Psoas muscle (tissue), 8 donors: Measurements from ENCODE around the gene ABLIM2. TPM values are rescaled to one million over a fixed set of nuclear protein-coding genes. Genes with fewer than 3 reads are reported as not detected.
A peak's percentile ranks its signal among the peaks of the same experiment; 100 is the strongest.

ENCODE experiments used
- ATAC-seq, 4 donors: fragments of 200-7000 bp; cut with Tn5 transposase; one replicate each; pipeline ENCODE4 v1.9.1; 2020; ENCODE audit warnings: moderate library complexity in 3 of 4, mild to moderate bottlenecking in 2 of 4
- DNase-seq, 2 donors: peaks; one replicate each; pipeline ENCODE4 v3.0.0-alpha.2; 2020
- H3K27ac ChIP-seq: fragments of 200-600 bp; one replicate; pipeline ENCODE4 v1.8.0; 2022
- H3K27me3 ChIP-seq, 3 donors: fragments of 200-600 bp in 1 of 3; one replicate each; pipeline versions ENCODE4 v1.6.1 to v1.8.0; 2013 to 2022; ENCODE audit warnings: low read length in 2 of 3, mild to moderate bottlenecking in 2 of 3, moderate library complexity in 1 of 3; ENCODE audit not compliant: insufficient read depth in 3 of 3
- H3K36me3 ChIP-seq, 2 donors: fragments of 200-600 bp in 1 of 2; one replicate each; pipeline versions ENCODE4 v1.6.1 to v1.8.0; 2013 to 2022; ENCODE audit warnings: low read depth in 1 of 2, mild to moderate bottlenecking in 1 of 2, moderate library complexity in 1 of 2; ENCODE audit not compliant: insufficient read depth in 1 of 2
- H3K4me1 ChIP-seq: fragments of 200-600 bp; one replicate; pipeline ENCODE4 v1.8.0; 2022
- H3K4me3 ChIP-seq: fragments of 200-600 bp; one replicate; pipeline ENCODE4 v1.8.0; 2022; ENCODE audit warnings: mild to moderate bottlenecking
- H3K9me3 ChIP-seq: fragments of 200-600 bp; one replicate; pipeline ENCODE4 v1.8.0; 2022
- WGBS, 3 donors: extraction: QIAGEN DNeasy Blood & Tissue Kit; methylation state at CpG; one replicate each; pipeline versions ENCODE4 v1.1.6 to v1.1.7; 2013; 5-methylcytosine and 5-hydroxymethylcytosine counted together
- intact Hi-C, 2 donors: fragments of 100-400 bp; cut with DNase I; formaldehyde crosslinking; loops; one replicate each; pipeline versions ENCODE4 v1.11.0 to v1.14.2; 2022
- polyA plus RNA-seq, 3 donors: library from polyadenylated mRNA; stranded (reverse); fragments of 200-250 nt; gene quantifications; one replicate each; pipeline ENCODE4 v1.2.3, GENCODE V29; 2013
- total RNA-seq, 4 donors: library from RNA; stranded (reverse); fragmentation: NEBNext Ultra II Directional in 2 of 4; extraction: Animal tissue kit (Norgen Biotek cat#: 25700) in 2 of 4; gene quantifications; one replicate each; pipeline versions ENCODE4 v1.2.1 to v1.2.4, GENCODE V29; 2021 to 2023
- TF ChIP-seq, protein P1 (sequence below): fragments of 200-600 bp; IDR thresholded peaks from one replicate; pipeline ENCODE4 v1.8.0; 2022; ENCODE audit warnings: antibody characterized with exemption
- donor health status: healthy with polysubstance abuse.
- donor health status: DM: no; HTN: no; CAD: no; lungs with moderate emphysema.
- donor health status: Bipolar disorder and iron deficiency.
- donor health status: healthy.
- donor health status: DM: yes; HTN: yes; CAD: no.
- donor health status: DM: no; HTN: no; CAD: no.
- donor health status: DM: no; HTN: no; CAD: no.
- donor health status: DM: yes; HTN: yes; CAD: no.

The ABLIM2 gene
- total and polyA plus RNA-seq, 7 donors = 82.2 to 956 (median 292) TPM

DNA sequence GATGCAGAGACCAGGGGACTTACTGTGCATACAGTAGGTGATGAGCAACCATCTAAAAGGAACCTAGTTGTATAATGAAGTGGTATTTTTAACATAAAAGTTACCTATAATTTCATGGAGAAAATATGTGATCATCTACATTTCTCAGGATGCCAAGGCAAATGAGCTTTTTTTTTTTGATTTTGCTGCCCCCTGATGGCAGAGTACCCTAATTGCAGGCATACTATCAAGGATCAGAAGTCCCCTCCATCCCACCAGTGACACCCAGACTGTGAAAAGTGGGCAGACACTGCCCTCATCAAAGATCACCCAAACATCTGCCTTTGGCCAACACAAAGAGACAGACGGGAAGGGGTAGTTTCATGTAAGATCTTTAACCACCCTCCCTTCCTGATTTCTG is 9.6 kb upstream of the ABLIM2 start:
- Histone ChIP-seq H3K9me3 (peaks cover 8% of the 10 kb centered on the region), H3K36me3 (no peaks in the 10 kb centered on the region), H3K4me1 (peaks cover 64% of the 10 kb centered on the region), H3K27me3 (no peaks in the 10 kb centered on the region), H3K4me3 (no peak overlapping the region), H3K27ac (peak overlapping the region; percentile 97)
- WGBS, 3 donors = 94 to 96% (median 94%) methylated on average over 1 of the region's 1 CpG
- DNase-seq (no peak), ATAC-seq (no peak)
- TF ChIP-seq, protein P1, sequence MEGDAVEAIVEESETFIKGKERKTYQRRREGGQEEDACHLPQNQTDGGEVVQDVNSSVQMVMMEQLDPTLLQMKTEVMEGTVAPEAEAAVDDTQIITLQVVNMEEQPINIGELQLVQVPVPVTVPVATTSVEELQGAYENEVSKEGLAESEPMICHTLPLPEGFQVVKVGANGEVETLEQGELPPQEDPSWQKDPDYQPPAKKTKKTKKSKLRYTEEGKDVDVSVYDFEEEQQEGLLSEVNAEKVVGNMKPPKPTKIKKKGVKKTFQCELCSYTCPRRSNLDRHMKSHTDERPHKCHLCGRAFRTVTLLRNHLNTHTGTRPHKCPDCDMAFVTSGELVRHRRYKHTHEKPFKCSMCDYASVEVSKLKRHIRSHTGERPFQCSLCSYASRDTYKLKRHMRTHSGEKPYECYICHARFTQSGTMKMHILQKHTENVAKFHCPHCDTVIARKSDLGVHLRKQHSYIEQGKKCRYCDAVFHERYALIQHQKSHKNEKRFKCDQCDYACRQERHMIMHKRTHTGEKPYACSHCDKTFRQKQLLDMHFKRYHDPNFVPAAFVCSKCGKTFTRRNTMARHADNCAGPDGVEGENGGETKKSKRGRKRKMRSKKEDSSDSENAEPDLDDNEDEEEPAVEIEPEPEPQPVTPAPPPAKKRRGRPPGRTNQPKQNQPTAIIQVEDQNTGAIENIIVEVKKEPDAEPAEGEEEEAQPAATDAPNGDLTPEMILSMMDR = peak; percentile 59
- intact Hi-C loops = loop anchor here in 1 of 2 donors (5.0 kb wide), 1 partner anchor 66 kb away; no protein-coding TSS in a partner anchor

DNA sequence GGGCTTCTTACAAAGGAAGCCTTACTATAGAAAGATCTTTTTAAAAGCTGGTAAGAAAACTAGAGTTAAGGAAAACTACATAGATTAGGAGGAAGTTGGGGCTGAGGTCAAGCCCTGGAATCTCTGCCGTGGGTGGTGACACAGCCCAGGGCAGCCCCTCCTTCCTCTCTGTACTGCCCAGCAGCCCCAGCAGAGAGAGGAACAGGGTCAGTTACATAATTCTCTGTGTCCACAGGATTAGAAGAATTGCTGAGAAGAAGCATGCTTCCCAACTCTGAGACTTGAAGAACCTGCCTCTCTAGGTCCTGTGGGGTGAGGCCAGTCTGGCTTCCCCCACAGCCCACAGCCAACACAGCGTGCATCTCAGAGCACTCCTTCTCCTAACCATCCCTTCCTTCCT is 9.2 kb upstream of the ABLIM2 start:
- no peaks in the 10 kb centered on the region for H3K27me3 ChIP-seq
- H3K9me3 ChIP-seq = peaks cover 8% of the 10 kb centered on the region
- peak overlapping the region; percentile 97 for H3K27ac ChIP-seq
- H3K36me3 ChIP-seq = no peaks in the 10 kb centered on the region
- DNase-seq (peak in 1 of 2 donors; percentile 60), ATAC-seq (no peak)
- intact Hi-C loops = loop anchor here in 1 of 2 donors (5.0 kb wide), 1 partner anchor 66 kb away; no protein-coding TSS in a partner anchor
- peaks cover 68% of the 10 kb centered on the region for H3K4me1 ChIP-seq
- TF ChIP-seq, protein P1 = no peak
- H3K4me3 ChIP-seq = no peak overlapping the region
- WGBS, 3 donors = 45 to 60% (median 54%) methylated on average over 2 of the region's 2 CpGs

DNA sequence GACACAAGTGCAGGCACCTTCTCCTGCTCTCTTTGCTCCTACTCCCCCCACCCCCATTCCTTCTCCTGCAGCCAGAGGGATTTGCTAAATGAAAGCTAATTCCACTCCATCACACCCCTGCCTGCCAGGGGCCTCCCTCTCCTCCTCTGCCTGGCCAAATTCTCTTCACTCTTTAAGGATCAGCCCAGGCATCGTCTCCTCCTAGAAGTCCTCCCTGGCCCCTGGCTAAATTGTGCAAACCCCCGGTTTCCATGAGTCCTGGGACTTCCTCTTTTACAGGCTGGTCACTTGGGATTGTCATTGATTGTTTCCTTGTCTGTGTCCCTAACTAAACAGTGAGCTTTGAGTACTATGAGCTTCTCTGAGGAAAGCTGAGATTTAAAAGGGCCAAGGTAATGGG is 8.7 kb upstream of the ABLIM2 start:
- WGBS, 3 donors = 41 to 50% (median 46%) methylated on average over 2 of the region's 2 CpGs
- DNase-seq (no peak), ATAC-seq (no peak)
- peaks cover 8% of the 10 kb centered on the region for H3K9me3 ChIP-seq
- peak overlapping the region; percentile 97 for H3K27ac ChIP-seq
- no peak overlapping the region for H3K4me3 ChIP-seq
- peaks cover 72% of the 10 kb centered on the region for H3K4me1 ChIP-seq
- TF ChIP-seq, protein P1 = no peak
- H3K27me3 ChIP-seq = no peaks in the 10 kb centered on the region
- H3K36me3 ChIP-seq = no peaks in the 10 kb centered on the region
- intact Hi-C loops = loop anchor here in 1 of 2 donors (5.0 kb wide), 1 partner anchor 65 kb away; no protein-coding TSS in a partner anchor

GRCh38 chr4:8165374-8165896 is 6.8 kb upstream of the ABLIM2 start:
- Histone ChIP-seq H3K4me3 (no peak overlapping the region), H3K27ac (peak overlapping the region; percentile 97), H3K4me1 (peaks cover 62% of the 10 kb centered on the region), H3K36me3 (no peaks in the 10 kb centered on the region), H3K27me3 (no peaks in the 10 kb centered on the region), H3K9me3 (peaks cover 8% of the 10 kb centered on the region)
- intact Hi-C loops = loop anchor here in 1 of 2 donors (2.0 to 5.0 kb wide), 3 partner anchors 23 to 63 kb away; no protein-coding TSS in a partner anchor
- TF ChIP-seq, protein P1 = peak; percentile 36
- DNase-seq (peak; percentile 72 to 91), ATAC-seq (peak; percentile 72 to 80 (median 75))
- 17 to 53% (median 24%) methylated on average over 6 of the region's 6 CpGs for WGBS, 3 donors

DNA sequence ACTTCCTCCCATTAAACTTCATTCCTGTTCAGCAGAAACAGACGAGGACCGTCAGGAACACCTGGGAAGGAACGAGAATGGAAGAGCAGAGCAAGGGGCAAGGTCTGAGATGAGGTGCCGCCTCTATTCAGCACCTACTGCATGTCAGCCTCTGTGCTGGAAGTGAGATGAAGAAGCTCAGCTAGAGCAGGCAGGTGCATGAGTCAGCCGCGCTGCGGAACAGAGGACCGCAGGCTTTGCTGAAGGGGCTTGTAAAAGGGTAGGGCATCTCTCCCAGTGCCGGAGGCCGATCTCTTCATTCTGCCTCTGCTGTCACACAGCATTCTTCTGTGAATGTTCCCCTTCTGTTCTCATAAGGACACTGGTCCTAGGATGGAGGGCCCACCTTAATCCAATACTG is 6.1 kb upstream of the ABLIM2 start:
- ATAC-seq = no peak
- Histone ChIP-seq H3K27ac (peak overlapping the region; percentile 97), H3K4me3 (no peak overlapping the region), H3K27me3 (no peaks in the 10 kb centered on the region), H3K4me1 (peaks cover 63% of the 10 kb centered on the region), H3K9me3 (peaks cover 8% of the 10 kb centered on the region), H3K36me3 (no peaks in the 10 kb centered on the region)
- 86 to 92% (median 89%) methylated on average over 10 of the region's 10 CpGs for WGBS, 3 donors
- TF ChIP-seq, protein P1 = no peak
- intact Hi-C loops = loop anchor here in 1 of 2 donors (2.0 to 5.0 kb wide), 3 partner anchors 24 to 62 kb away; no protein-coding TSS in a partner anchor
- no peak for DNase-seq
